ENCODE data around the gene RHBDF2. TPM values are rescaled to one million over a fixed set of nuclear protein-coding genes. Genes with fewer than 3 reads are reported as not detected.

Gene RHBDF2
- total RNA-seq, 1 experiment from 2014 or later = 33.4 TPM

GRCh38 chr17:76479515-76480060 is 21.6 kb downstream of the RHBDF2 start:
- Mint-ChIP-seq H3K27ac (ENCODE audit: low read depth, unreplicated experiment) (no peak overlapping the region), H3K4me3 (ENCODE audit: unreplicated experiment) (no peak overlapping the region), H3K27me3 (ENCODE audit: insufficient read depth, unreplicated experiment) (no peaks in the 10 kb centered on the region), H3K36me3 (ENCODE audit: insufficient read depth, unreplicated experiment) (peaks cover 21% of the 10 kb centered on the region), H3K4me1 (ENCODE audit: insufficient read depth, unreplicated experiment) (peaks cover 4% of the 10 kb centered on the region), H3K9me3 (ENCODE audit: unreplicated experiment) (no peaks in the 10 kb centered on the region)
- intact Hi-C loops (cut with micrococcal nuclease) = no loop called here
- POLR2A ChIA-PET = interaction anchor here (2.2 kb wide), 1 partner anchor 19 kb away, joined by 4 read pairs; no protein-coding TSS in a partner anchor
- CTCF ChIA-PET = interaction anchor here (0.6 to 1.1 kb wide), 3 partner anchors 21 to 114 kb away, joined by 3 to 5 read pairs (median 3); no protein-coding TSS in a partner anchor
- no TSS peak for BruUV-seq (replicated peaks)
- no peak for DNase-seq (ENCODE audit: unreplicated experiment)
- TF ChIP-seq CTCF (IDR thresholded peaks at IDR 0.05; ENCODE audit: unreplicated experiment) = no peak

- intact Hi-C loops (cut with micrococcal nuclease) = no loop called here
- POLR2A ChIA-PET = interaction anchor here (0.5 to 2.2 kb wide), 2 partner anchors 19 to 28 kb away, joined by 3 to 4 read pairs; no protein-coding TSS in a partner anchor
- Mint-ChIP-seq H3K4me3 (ENCODE audit: unreplicated experiment) (no peak overlapping the region), H3K27me3 (ENCODE audit: insufficient read depth, unreplicated experiment) (no peaks in the 10 kb centered on the region), H3K4me1 (ENCODE audit: insufficient read depth, unreplicated experiment) (no peaks in the 10 kb centered on the region), H3K27ac (ENCODE audit: low read depth, unreplicated experiment) (no peak overlapping the region), H3K36me3 (ENCODE audit: insufficient read depth, unreplicated experiment) (peaks cover 22% of the 10 kb centered on the region), H3K9me3 (ENCODE audit: unreplicated experiment) (no peaks in the 10 kb centered on the region)
- CTCF ChIA-PET = interaction anchor here (0.6 to 1.9 kb wide), 4 partner anchors 12 to 1176 kb away, joined by 3 to 7 read pairs (median 5); partner anchors contain the start of gene AANAT
- no peak for TF ChIP-seq CTCF (IDR thresholded peaks at IDR 0.05; ENCODE audit: unreplicated experiment)
- no peak for DNase-seq (ENCODE audit: unreplicated experiment)
- no TSS peak for BruUV-seq (replicated peaks)
Observed at GRCh38 chr17:76478730-76479514, 22.3 kb downstream of the RHBDF2 start.

GRCh38 chr17:76478097-76478496 is 23.1 kb downstream of the RHBDF2 start:
- POLR2A ChIA-PET = interaction anchor here (0.5 to 2.2 kb wide), 4 partner anchors 8 to 255 kb away, joined by 3 to 5 read pairs (median 4); no protein-coding TSS in a partner anchor
- Mint-ChIP-seq H3K27ac (ENCODE audit: low read depth, unreplicated experiment) (no peak overlapping the region), H3K27me3 (ENCODE audit: insufficient read depth, unreplicated experiment) (no peaks in the 10 kb centered on the region), H3K4me1 (ENCODE audit: insufficient read depth, unreplicated experiment) (no peaks in the 10 kb centered on the region), H3K4me3 (ENCODE audit: unreplicated experiment) (no peak overlapping the region), H3K9me3 (ENCODE audit: unreplicated experiment) (no peaks in the 10 kb centered on the region), H3K36me3 (ENCODE audit: insufficient read depth, unreplicated experiment) (peaks cover 27% of the 10 kb centered on the region)
- no TSS peak for BruUV-seq (replicated peaks)
- CTCF ChIA-PET = interaction anchor here (0.7 to 1.9 kb wide), 7 partner anchors 11 to 1175 kb away, joined by 3 to 7 read pairs (median 5); partner anchors contain the start of gene AANAT
- no peak for TF ChIP-seq CTCF (IDR thresholded peaks at IDR 0.05; ENCODE audit: unreplicated experiment)
- intact Hi-C loops (cut with micrococcal nuclease) = no loop called here
- no peak for DNase-seq (ENCODE audit: unreplicated experiment)

- ChIA-PET CTCF (interaction anchor here (0.6 to 1.9 kb wide), 7 partner anchors 11 to 79 kb away, joined by 3 to 7 read pairs (median 5); partner anchors contain the start of gene AANAT), POLR2A (interaction anchor here (0.8 to 2.2 kb wide), 3 partner anchors 8 to 256 kb away, joined by 3 to 5 read pairs (median 4); no protein-coding TSS in a partner anchor)
- H3K27me3 Mint-ChIP-seq (ENCODE audit: insufficient read depth, unreplicated experiment) = no peaks in the 10 kb centered on the region
- H3K36me3 Mint-ChIP-seq (ENCODE audit: insufficient read depth, unreplicated experiment) = peaks cover 27% of the 10 kb centered on the region
- H3K4me1 Mint-ChIP-seq (ENCODE audit: insufficient read depth, unreplicated experiment) = no peaks in the 10 kb centered on the region
- no peak overlapping the region for H3K27ac Mint-ChIP-seq (ENCODE audit: low read depth, unreplicated experiment)
- no peaks in the 10 kb centered on the region for H3K9me3 Mint-ChIP-seq (ENCODE audit: unreplicated experiment)
- BruUV-seq (replicated peaks) = no TSS peak
- TF ChIP-seq CTCF (IDR thresholded peaks at IDR 0.05; ENCODE audit: unreplicated experiment) = no peak
- intact Hi-C loops (cut with micrococcal nuclease) = no loop called here
- H3K4me3 Mint-ChIP-seq (ENCODE audit: unreplicated experiment) = no peak overlapping the region
- DNase-seq (ENCODE audit: unreplicated experiment) = no peak
Observed at GRCh38 chr17:76477576-76477975, 23.6 kb downstream of the RHBDF2 start.
